K562 (cell line): ENCODE measurements around the gene PTPRR. TPM values are rescaled to one million over a fixed set of nuclear protein-coding genes. Genes with fewer than 3 reads are reported as not detected.

Source experiments
- ATF7 ChIP-seq: fragments of 450-650 bp; IDR thresholded peaks from 2 replicates; pipeline ENCODE4 v1.7.1; 2014; ENCODE audit warnings: mild to moderate bottlenecking, moderate library complexity
- CHAMP1 ChIP-seq: fragments of 450-650 bp; IDR thresholded peaks from 2 replicates; pipeline ENCODE4 v1.6.1; 2016; ENCODE audit warnings: mild to moderate bottlenecking
- DACH1 ChIP-seq: fragments of 450-650 bp; IDR thresholded peaks from 2 replicates; pipeline ENCODE4 v1.6.1; 2018; ENCODE audit not compliant: partially characterized antibody
- ELF4 ChIP-seq: fragments of 450-650 bp; formaldehyde crosslinking; IDR thresholded peaks from 2 replicates; pipeline ENCODE4 v1.4.0; 2022; ENCODE audit warnings: missing genetic modification characterization
- HNRNPH1 ChIP-seq: fragments of 200-400 bp; formaldehyde crosslinking; optimal IDR thresholded peaks from 2 replicates; pipeline ENCODE3; 2017; ENCODE audit warnings: low read depth, mild to moderate bottlenecking, low read length, moderate library complexity
- MAX ChIP-seq: sonication (generic); formaldehyde crosslinking; IDR thresholded peaks from 2 replicates; pipeline ENCODE4 v1.9.0; 2022; ENCODE audit warnings: mild to moderate bottlenecking, missing genetic modification reagents
- XRCC4 ChIP-seq: IDR thresholded peaks from one replicate; pipeline ENCODE4 v1.6.1; 2011; ENCODE audit not compliant: insufficient read depth, insufficient read length; ENCODE audit errors: extremely low read depth
- ZNF134 ChIP-seq: fragments of 250-450 bp; sonication (Bioruptor Pico); conservative IDR thresholded peaks from 2 replicates; pipeline ENCODE4 v1.4.0; 2020
- ZNF217 ChIP-seq: sonication (generic); formaldehyde crosslinking; IDR thresholded peaks from 2 replicates; pipeline ENCODE4 v1.8.0; 2022; ENCODE audit warnings: mild to moderate bottlenecking, missing genetic modification reagents
- ZNF347 ChIP-seq: fragments of 450-650 bp; formaldehyde crosslinking; IDR thresholded peaks from 2 replicates; pipeline ENCODE4 v1.4.0; 2020; ENCODE audit warnings: low read depth, mild to moderate bottlenecking, moderate library complexity
- ZNF41 ChIP-seq: fragments of 250-450 bp; sonication (Bioruptor Pico); conservative IDR thresholded peaks from 2 replicates; pipeline ENCODE4 v1.4.0; 2020; ENCODE audit warnings: mild to moderate bottlenecking
- ZNF561 ChIP-seq: fragments of 450-650 bp; formaldehyde crosslinking; conservative IDR thresholded peaks from 2 replicates; pipeline ENCODE4 v1.4.0; 2020; ENCODE audit warnings: mild to moderate bottlenecking, moderate library complexity
- polyA plus RNA-seq, 8 experiments: library from polyadenylated mRNA; depleted of rRNA in 4 of 8; stranded (reverse) in 5 of 8; unstranded in 3 of 8; fragments of >200 nt; fragmentation: Nextera tagmentation in 2 of 8; fragmentation: Illumina TruSeq in 1 of 8; extraction: Ambion mirVana in 2 of 8; extraction: Trizol in 1 of 8; gene quantifications; 2 replicates each; pipeline versions ENCODE4 v1.2.1 to v1.2.3, GENCODE V29; 2011 to 2014; ENCODE audit warnings: inconsistent platforms in 1 of 8, missing spikeins in 1 of 8
- total RNA-seq, 7 experiments: library from RNA; depleted of rRNA in 6 of 7; stranded (reverse); fragments of >200 nt in 6 of 7; fragmentation: Illumina TruSeq in 2 of 7; extraction: Trizol in 2 of 7; gene quantifications; 2 replicates each; pipeline versions ENCODE4 v1.2.1 to v1.2.3, GENCODE V29; 2011 to 2021; ENCODE audit warnings: low replicate concordance in 1 of 7
- TF ChIP-seq, protein P1 (sequence below): sonication (generic); formaldehyde crosslinking; IDR thresholded peaks from 2 replicates; pipeline ENCODE4 v1.8.1; 2023; ENCODE audit warnings: mild to moderate bottlenecking, missing genetic modification reagents
- TF ChIP-seq, protein P2 (sequence below): fragments of 450-650 bp; IDR thresholded peaks from 2 replicates; pipeline ENCODE4 v1.6.1; 2016; ENCODE audit warnings: low read depth
- TF ChIP-seq, protein P3 (sequence below): fragments of 250-450 bp; sonication (Bioruptor Pico); IDR thresholded peaks from 2 replicates; pipeline ENCODE4 v1.8.0; 2021; ENCODE audit warnings: moderate library complexity, mild to moderate bottlenecking, inconsistent platforms

Gene PTPRR
- total and polyA plus RNA-seq, 9 of the 15 experiments (the other 6 are each of a cell fraction or from before 2014, with no cell fraction given), result 6.6 to 41.7 (median 12.3) TPM

DNA sequence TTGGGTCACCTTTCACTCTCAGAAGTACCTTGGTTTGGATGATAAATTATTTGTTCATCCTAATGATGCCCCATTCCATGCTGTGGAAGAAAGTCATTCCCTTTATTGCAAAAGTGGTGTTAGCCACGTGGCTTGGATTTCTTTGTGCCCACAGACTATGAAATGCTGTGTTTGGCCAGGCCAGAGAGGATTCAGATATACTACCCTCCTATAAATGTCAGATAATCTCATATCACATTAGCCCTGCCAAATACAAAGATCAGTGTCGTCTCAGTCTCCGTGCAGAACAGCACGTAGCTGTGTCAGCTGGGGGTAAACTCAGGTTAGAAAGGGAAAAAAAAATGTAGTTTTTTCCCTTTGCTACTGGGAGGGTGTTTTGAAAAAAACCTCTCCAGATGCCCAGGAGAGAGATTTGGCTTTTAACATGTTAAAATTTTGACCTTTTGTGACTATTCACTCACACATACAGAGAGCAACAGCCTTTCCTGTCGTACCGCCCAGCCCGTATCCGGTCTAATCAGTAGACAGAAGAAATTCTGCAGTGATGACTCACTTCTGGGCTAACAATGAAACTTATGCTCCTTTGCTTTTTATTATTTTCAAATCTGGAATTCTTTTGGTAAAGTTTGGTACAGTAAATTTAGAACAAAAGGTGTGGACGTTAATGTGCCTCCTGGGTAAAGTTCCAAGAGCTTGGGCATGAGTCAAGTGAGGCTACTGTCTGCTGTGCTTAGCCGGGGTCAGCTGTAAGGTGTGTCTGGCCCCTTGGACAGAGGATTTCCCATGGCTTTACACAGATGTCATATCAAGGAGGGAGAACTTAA lies 274.8 kb downstream of the PTPRR start (continued):
- TF ChIP-seq, protein P1, sequence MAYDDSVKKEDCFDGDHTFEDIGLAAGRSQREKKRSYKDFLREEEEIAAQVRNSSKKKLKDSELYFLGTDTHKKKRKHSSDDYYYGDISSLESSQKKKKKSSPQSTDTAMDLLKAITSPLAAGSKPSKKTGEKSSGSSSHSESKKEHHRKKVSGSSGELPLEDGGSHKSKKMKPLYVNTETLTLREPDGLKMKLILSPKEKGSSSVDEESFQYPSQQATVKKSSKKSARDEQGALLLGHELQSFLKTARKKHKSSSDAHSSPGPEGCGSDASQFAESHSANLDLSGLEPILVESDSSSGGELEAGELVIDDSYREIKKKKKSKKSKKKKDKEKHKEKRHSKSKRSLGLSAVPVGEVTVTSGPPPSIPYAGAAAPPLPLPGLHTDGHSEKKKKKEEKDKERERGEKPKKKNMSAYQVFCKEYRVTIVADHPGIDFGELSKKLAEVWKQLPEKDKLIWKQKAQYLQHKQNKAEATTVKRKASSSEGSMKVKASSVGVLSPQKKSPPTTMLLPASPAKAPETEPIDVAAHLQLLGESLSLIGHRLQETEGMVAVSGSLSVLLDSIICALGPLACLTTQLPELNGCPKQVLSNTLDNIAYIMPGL, result no peak
- no peak for TF ChIP-seq HNRNPH1
- 0 out of 2 replicates have a peak, but pooled peaks have one; percentile 23 for TF ChIP-seq ZNF41 (CRISPR knock-in tag)
- TF ChIP-seq ZNF561 (CRISPR knock-in tag), result no peak
- peak; percentile 7 for TF ChIP-seq DACH1
- TF ChIP-seq, protein P2, sequence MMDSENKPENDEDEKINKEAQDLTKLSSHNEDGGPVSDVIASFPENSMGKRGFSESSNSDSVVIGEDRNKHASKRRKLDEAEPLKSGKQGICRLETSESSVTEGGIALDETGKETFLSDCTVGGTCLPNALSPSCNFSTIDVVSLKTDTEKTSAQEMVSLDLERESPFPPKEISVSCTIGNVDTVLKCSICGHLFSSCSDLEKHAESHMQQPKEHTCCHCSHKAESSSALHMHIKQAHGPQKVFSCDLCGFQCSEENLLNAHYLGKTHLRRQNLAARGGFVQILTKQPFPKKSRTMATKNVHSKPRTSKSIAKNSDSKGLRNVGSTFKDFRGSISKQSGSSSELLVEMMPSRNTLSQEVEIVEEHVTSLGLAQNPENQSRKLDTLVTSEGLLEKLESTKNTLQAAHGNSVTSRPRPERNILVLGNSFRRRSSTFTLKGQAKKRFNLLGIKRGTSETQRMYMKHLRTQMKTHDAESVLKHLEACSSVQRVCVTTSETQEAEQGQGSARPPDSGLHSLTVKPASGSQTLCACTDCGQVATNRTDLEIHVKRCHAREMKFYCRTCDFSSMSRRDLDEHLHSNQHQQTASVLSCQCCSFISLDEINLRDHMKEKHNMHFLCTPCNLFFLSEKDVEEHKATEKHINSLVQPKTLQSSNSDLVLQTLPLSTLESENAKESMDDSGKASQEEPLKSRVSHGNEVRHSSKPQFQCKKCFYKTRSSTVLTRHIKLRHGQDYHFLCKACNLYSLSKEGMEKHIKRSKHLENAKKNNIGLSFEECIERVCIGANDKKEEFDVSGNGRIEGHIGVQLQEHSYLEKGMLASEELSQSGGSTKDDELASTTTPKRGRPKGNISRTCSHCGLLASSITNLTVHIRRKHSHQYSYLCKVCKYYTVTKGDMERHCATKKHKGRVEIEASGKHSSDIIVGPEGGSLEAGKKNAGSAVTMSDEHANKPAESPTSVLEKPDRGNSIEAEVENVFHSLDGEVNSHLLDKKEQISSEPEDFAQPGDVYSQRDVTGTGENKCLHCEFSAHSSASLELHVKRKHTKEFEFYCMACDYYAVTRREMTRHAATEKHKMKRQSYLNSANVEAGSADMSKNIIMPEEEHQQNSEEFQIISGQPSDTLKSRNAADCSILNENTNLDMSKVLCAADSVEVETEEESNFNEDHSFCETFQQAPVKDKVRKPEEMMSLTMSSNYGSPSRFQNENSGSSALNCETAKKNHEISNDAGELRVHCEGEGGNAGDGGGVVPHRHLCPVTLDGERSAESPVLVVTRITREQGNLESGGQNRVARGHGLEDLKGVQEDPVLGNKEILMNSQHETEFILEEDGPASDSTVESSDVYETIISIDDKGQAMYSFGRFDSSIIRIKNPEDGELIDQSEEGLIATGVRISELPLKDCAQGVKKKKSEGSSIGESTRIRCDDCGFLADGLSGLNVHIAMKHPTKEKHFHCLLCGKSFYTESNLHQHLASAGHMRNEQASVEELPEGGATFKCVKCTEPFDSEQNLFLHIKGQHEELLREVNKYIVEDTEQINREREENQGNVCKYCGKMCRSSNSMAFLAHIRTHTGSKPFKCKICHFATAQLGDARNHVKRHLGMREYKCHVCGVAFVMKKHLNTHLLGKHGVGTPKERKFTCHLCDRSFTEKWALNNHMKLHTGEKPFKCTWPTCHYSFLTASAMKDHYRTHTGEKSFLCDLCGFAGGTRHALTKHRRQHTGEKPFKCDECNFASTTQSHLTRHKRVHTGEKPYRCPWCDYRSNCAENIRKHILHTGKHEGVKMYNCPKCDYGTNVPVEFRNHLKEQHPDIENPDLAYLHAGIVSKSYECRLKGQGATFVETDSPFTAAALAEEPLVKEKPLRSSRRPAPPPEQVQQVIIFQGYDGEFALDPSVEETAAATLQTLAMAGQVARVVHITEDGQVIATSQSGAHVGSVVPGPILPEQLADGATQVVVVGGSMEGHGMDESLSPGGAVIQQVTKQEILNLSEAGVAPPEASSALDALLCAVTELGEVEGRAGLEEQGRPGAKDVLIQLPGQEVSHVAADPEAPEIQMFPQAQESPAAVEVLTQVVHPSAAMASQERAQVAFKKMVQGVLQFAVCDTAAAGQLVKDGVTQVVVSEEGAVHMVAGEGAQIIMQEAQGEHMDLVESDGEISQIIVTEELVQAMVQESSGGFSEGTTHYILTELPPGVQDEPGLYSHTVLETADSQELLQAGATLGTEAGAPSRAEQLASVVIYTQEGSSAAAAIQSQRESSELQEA, result no peak
- no peak for TF ChIP-seq XRCC4
- no peak for TF ChIP-seq ZNF347 (CRISPR knock-in tag)
- no peak for TF ChIP-seq ZNF217 (CRISPR knock-in tag)
- TF ChIP-seq ATF7, result peak; percentile 62; the same call in 1 of the 2 replicates
- TF ChIP-seq, protein P3, sequence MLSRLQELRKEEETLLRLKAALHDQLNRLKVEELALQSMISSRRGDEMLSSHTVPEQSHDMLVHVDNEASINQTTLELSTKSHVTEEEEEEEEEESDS (CRISPR knock-in tag), result no peak
- TF ChIP-seq CHAMP1, result no peak
- TF ChIP-seq ZNF134 (CRISPR knock-in tag), result peak; percentile 44; the same call in 1 of the 2 replicates
- 0 out of 2 replicates have a peak, but pooled peaks have one; percentile 27 for TF ChIP-seq ELF4 (CRISPR knock-in tag)
- TF ChIP-seq MAX (CRISPR knock-in tag), result no peak
